HG03196 (cell line): Measurements from ENCODE around the gene PARP3.

ENCODE experiments used
- ATAC-seq: cut with Tn5 transposase; IDR thresholded peaks from one replicate; pipeline ENCODE4 v1.9.1; 2021; ENCODE audit not compliant: unreplicated experiment

The PARP3 gene

DNA sequence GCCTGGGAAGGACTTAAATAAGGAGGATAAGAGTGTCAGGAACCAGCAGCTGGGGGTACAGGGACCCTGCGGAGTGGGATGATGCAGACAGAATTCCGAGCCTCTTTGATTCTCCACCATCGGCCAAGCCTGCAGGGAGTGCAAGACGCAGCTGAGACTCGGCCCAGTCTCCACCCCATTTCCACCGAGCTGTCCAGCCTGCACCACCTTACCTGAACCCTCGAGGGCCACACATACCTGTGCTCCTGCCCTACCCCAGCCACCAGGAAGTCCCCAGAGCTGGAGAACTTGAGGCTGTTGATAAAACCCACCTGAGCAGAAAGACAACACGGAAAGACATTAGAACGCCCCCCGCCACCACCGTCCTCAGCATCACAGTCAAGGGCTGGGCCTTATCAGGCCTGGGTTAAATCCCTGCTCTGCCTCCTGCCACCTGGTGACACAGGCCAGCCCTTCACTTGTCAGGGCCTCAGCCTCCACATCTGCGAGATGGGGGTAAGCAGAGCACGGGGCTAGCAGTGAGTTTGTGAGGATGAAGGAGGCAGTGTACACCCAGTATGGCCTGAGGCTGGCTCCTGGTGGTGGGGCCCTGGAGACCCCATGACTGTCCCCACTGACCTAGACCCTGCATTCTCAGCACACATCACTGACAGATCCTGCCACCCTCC lies 8.6 kb upstream of the PARP3 start:
- no peak for ATAC-seq

GRCh38 chr3:51934139-51934850 lies 7.9 kb upstream of the PARP3 start:
- no peak for ATAC-seq

- no peak for ATAC-seq
These were observed 6.9 kb upstream of the PARP3 start for GRCh38 chr3:51934991-51935885.

DNA sequence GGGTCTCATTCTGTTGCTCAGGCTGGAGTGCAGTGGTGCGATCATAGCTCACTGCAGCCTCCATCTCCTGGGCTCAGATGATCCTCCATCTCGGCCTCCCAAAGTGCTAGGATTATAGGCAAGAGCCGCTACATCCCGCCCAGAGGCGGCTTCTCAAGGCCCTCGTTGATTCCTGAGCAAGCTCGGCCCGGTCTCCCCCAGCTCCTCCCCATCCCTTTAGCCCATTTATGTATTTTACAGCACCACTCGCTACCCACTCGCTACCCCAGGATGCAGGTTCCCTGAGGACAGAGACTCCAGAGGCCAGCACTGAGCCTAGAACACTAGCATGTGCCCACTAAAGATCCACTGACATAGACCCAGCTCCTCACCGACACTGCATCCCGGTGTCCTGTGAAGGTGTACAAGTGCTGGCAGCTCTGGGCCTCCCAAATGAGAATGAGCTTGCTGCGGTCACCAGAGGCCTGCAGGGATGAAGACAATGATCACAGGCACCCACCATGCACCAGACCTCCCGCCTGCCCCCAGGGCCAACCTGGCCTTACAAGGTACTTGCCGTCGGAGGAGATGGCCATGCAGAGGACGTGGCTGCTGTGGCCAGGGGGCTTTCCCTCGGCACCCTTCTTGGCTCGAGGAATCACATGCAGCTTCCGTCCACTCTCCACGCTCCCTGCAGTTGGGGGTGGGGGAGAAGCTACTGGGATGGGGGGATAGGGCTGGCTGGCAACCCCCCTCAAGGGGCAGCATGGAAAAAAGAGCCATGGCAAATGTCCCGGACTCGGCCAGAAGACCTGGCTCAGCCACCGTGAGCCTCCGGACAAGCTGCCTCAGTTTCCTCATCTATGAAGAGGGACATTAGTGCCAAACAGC lies 6.0 kb upstream of the PARP3 start:
- no peak for ATAC-seq

DNA sequence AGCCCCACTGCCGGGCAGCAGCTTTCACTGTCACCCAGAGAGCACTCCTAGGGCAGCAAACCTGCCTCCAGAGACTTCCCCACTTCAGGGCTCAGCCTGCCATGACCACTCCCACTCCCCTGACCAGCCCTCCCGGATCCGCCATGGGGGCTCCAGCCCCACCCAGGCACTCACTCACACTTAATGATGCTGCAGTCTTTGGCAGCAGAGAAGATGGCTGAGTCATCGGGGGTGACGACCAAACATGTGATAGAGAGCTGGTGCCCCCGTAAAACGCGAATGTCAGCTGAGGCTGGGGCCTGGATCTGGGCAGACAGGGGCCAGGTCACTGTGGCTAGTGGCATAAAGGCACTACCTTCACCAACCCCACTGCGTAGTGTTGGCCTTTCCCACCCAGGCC lies 5.1 kb upstream of the PARP3 start:
- ATAC-seq: no peak

DNA sequence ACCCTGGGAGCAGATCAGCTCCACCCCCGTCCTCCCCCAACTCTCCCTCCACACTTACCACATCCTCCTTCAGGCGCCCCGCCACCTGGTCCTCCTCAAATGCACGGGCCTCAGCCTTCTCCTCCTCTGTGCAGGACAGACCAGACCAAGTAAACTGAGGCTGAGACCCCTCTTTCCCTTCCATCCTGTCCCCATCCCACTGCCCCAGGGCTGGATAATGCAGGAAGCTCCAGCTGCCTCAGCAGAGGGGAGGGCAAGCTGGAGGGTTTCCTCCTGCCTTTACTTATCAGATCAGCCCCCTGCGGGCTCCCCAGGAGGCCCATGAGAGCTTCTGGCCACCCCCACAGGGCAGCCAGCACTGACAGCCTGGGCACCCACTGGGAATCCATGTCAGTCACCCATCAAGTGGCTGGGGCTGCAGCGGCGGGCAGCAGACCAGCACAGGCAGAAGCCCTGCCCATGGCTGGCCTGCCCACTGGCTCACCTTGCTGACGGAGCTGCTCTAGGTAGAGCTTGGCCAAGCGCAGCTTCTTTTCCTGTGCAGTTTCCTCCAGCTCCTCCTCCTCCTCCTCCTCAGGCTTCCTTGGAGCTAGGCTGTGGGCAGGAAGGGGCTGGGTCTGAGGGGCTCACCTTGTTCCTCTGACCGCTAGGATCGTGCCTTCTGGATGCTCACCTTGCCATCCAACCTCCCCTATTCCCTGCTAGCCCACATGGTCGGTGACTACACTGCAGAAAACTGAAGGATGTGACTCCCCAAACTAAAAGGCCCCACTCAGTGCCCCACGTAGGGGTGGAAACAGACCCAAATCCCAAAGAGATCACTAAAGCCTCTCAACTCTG lies 4.3 kb upstream of the PARP3 start:
- no peak for ATAC-seq

DNA sequence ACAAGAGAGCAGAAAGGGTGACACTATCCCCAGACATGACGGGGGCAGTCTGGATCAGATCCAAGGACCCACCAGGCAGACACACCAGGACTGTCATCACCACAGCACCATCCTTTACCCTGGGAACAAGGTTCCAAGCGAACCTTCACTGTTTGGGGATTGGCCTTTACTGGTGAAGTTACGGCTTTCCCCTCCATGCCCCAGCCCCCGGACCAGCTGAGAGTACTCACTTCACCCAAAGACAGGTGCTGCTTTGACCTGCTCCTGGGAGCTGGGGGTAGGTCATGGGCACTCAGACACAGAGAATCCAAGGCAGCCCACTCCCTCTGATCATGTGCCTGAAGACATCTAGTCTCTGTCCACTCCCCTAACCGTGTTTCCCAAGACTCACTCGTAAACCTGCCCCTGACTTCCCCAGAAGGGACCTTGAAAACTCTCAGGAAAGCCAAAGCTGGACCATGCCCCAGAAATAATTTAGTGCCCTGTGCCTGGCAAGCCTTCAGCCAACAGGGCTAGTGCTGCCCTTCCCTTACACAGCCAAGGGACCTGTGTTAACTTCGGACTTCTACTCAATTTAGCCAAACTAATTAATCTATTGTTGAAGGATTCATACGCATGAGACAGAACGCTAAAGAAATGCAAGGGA lies 3.3 kb upstream of the PARP3 start:
- no peak for ATAC-seq

- no peak for ATAC-seq
These were observed 1.3 kb upstream of the PARP3 start for GRCh38 chr3:51940648-51941462.

- ATAC-seq: no peak
These were observed 733 bp upstream of the PARP3 start for GRCh38 chr3:51941463-51941797.

DNA sequence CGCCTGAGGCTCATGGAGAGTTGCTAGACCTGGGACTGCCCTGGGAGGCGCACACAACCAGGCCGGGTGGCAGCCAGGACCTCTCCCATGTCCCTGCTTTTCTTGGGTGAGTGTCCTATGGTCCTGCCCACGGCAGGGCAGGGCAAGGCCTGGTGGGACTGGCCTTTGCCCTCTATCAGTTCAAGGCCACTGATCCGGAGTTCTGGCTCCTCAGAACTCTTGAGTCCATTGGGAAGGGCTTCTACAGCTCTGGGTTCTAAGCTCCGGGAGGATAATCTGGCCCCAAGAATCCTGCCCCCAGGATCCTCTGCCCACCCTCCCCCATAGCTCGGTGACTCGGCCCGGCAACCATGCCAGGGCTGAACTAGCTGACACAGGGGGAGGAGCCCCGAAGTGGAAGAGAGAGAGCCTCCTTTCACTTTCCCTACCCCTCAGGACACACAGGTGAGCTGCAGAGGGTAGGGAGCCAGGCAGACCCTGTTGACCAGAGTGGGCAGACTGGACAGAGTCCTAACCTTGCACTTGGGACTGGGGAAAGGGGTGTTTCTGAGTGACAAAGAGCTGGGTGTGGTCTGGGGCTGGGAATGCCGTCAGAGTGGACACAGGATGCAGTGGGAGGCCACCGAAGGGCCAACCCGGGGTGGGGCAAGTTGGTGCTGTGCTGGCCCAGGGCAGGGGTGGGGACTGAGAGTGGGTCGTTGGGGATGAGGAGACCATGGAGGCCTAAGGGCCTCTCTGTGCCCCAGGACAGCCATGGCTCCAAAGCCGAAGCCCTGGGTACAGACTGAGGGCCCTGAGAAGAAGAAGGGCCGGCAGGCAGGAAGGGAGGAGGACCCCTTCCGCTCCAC lies 664 bp downstream of the PARP3 start:
- no peak for ATAC-seq

GRCh38 chr3:51943451-51944391 lies 1.6 kb downstream of the PARP3 start:
- ATAC-seq: no peak

- no peak for ATAC-seq
These were observed 2.4 kb downstream of the PARP3 start for GRCh38 chr3:51944451-51945021.

DNA sequence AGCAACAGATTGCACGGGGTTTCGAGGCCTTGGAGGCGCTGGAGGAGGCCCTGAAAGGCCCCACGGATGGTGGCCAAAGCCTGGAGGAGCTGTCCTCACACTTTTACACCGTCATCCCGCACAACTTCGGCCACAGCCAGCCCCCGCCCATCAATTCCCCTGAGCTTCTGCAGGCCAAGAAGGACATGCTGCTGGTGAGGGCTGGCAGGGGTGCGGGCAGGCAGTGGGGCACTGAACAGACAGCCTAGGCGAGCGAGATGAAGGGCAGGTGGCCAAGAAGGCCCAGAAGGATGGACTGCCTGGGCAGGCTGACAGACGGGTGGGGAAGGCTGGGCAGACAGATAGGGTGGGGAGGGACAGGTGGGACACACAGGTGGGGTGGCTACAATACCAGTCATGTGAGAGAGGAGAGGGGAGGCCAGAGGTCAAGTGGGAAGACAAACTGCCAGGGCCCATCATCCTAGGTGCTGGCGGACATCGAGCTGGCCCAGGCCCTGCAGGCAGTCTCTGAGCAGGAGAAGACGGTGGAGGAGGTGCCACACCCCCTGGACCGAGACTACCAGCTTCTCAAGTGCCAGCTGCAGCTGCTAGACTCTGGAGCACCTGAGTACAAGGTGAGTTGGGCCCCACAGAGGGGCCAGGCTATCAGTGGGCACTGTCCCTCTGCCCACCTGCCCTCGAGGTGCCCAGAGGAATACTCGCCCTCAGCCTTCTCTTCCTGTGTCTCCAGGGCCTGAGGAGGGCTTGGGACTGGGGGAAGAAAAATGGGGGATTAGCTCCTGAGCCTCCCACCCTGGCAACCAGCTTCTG lies 3.1 kb downstream of the PARP3 start:
- no peak for ATAC-seq

GRCh38 chr3:51945926-51946705 lies 4.0 kb downstream of the PARP3 start:
- ATAC-seq: no peak

DNA sequence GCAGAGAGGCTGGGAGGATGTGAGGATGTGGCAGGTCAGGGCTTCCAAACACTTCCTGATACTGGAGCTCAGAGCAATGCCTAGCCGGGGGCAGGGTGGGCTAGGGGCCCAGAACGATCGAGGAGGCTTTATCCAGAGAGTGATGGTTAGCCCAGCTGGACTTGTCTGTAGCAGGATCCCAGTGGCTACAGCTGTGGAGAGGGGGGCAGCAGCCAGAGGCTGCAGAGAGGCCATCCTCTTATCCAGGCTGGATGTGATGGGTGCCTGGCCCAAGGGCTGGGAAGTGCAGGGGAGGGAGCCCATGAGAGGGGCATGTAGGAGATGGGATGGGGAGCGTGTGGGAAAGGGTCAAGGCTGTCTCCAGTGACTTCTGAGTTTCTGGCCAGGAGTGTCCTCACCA lies 4.6 kb downstream of the PARP3 start:
- no peak for ATAC-seq
